Subcutaneous adipose tissue (tissue), 4 donors: ENCODE results near the gene ELFN1. TPM values are rescaled to one million over a fixed set of nuclear protein-coding genes. Genes with fewer than 3 reads are reported as not detected.

ENCODE experiments used
- CTCF ChIP-seq: fragments of 450-650 bp; IDR thresholded peaks from one replicate; pipeline ENCODE4 v1.5.1; 2016; ENCODE audit warnings: low read depth, mild to moderate bottlenecking, control low read depth, antibody characterized with exemption, moderate library complexity
- total RNA-seq, 4 donors: library from RNA; depleted of rRNA; stranded (reverse); fragments of >200 nt; gene quantifications; one replicate each; pipeline ENCODE4 v1.1.0, GENCODE V29; 2016

ELFN1 gene
- total RNA-seq, 4 donors from 2014 or later: 0.51 to 3.6 (median 0.85) TPM

DNA sequence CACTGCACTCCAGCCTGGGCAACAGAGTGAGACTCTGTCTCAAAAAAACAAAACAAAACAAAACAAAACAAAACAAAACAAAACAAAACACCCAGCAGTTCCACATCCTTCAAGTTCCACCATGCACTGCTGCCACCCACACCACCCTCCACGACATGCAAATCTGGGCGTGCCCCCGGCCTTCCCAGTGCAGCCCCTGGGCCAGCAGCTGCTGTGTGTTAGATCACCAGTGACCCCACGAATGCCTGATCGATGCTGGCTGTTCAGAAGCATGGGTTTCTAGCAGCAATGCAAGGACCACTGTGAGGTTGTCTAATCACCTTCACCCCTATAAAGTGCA lies 36.3 kb downstream of the ELFN1 start:
- TF ChIP-seq CTCF: no peak

DNA sequence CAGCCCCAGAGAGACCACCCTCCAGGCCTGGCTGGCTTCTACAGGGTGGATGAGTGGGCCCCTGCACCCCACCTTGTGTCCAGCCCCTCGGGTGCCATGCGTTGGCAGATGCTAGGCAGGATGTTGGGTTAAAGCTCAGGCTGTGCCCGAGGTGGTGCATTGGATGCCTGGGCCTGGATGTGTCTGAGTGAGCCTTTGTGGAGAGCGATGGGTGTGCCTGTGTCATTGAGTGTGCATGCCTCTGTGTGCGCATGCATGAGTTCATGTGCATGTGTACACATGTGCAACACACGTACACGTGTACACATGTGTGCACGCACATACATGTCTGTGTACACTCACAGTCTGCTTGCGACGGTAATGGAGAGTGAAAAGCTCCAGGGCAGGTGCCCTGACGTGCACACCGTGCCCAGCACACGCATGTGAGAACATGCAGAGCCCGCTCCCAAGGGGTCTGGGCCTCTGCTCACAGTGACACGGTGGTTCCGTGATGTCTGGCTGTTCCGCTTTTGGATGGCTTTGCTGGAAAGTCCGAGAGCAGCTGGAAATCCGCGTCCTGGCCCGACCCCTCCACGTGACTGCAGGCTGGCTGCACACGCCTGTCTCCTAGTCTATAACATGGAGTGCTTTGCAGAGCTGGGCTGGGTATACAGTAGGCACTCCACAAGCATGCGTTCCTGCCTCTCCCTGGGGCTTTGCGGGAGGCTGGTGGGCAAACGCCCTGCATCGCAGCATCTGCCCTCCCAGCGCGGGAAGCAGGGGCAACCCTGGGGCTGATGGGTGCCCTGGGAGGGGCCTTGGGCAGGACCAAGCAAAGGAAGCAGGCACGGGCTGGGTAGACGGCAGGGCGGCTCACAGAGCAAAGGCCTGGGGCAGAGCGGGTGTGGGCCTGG lies 36.9 kb downstream of the ELFN1 start:
- no peak for TF ChIP-seq CTCF

GRCh38 chr7:1707756-1708595 lies 37.9 kb downstream of the ELFN1 start:
- TF ChIP-seq CTCF: no peak

DNA sequence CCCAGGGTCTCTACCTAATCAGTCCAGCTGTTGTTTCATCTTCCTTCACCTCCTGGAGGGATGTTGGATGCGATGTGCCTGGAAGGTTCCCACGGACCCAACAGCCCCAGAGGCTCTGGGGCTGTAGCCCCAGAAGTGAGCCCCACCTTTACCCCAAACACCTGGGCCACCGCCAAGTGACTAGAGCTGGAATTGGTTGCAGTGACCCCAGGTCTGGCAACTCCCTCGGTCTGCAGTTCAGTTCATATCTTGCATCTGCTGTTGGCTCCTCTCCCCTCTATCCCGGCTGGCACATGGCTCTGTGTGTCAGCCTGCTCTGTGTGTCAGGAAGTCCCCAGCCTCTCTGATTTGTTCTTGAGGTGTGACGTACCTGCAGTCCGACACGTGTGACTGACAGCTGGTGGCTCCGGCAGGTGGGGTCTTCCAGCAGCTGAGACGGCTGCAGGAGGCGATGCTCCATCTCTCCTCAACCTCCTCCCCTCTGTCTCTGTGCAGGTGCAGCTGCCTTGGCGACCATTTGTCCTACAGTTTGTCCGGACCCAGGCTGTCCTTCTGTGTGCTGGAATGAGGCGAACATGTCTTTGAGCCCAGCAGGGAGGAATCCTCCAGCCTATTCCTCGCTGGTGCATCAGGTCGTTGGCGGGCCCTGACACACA lies 38.6 kb downstream of the ELFN1 start:
- TF ChIP-seq CTCF: no peak

DNA sequence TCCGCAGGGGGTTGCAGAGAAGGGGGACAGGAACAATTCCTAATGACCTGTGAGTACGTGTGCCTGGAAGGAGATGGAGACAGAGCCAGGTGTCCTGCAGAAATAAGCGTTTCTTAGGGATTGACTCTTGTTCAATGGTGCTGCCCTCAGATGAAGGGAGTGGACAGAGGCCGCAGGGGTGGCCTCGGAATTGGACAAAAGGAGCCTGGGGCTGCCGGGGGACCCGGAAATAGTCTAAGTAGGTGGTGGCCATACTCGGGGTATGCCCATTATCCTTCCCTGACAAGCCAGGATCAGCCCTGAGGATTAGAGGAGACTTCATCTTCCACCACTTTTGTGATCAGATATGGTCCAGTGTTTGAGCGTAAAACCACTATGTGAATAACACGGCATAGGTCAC lies 39.2 kb downstream of the ELFN1 start:
- no peak for TF ChIP-seq CTCF

GRCh38 chr7:1709900-1710299 lies 39.8 kb downstream of the ELFN1 start:
- TF ChIP-seq CTCF: no peak

GRCh38 chr7:1710936-1711335 lies 40.9 kb downstream of the ELFN1 start:
- TF ChIP-seq CTCF: no peak
